ENCODE measurements around the gene KAT6B. TPM values are rescaled to one million over a fixed set of nuclear protein-coding genes. Genes with fewer than 3 reads are reported as not detected.

Gene KAT6B
- total RNA-seq, 1 donor from 2014 or later: 18.1 TPM

DNA sequence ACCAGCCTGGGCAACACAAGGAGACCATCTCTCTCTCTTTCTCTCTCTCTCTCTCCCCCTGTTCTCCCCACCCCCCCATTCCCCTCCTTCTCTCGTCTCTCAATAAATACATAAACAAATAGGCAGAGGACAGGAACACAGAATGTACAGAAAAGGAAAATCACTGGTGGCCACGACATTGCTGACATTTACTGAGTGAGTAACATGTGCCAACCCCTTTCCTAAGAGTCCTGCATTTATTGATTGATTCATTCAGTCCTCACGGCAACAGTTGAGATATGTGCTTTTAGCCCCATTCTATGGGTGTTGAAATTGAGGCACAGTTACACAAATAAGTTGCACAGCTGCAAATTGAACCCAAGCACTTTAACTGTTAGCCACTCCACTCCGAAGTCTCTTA lies 170.8 kb downstream of the KAT6B start:
- H3K9me3 Mint-ChIP-seq (ENCODE audit: unreplicated experiment): no peaks in the 10 kb centered on the region
- no peak overlapping the region for H3K27ac Mint-ChIP-seq (ENCODE audit: unreplicated experiment)
- H3K27me3 Mint-ChIP-seq (ENCODE audit: unreplicated experiment): peaks cover 4% of the 10 kb centered on the region
- TF ChIP-seq, protein P1, sequence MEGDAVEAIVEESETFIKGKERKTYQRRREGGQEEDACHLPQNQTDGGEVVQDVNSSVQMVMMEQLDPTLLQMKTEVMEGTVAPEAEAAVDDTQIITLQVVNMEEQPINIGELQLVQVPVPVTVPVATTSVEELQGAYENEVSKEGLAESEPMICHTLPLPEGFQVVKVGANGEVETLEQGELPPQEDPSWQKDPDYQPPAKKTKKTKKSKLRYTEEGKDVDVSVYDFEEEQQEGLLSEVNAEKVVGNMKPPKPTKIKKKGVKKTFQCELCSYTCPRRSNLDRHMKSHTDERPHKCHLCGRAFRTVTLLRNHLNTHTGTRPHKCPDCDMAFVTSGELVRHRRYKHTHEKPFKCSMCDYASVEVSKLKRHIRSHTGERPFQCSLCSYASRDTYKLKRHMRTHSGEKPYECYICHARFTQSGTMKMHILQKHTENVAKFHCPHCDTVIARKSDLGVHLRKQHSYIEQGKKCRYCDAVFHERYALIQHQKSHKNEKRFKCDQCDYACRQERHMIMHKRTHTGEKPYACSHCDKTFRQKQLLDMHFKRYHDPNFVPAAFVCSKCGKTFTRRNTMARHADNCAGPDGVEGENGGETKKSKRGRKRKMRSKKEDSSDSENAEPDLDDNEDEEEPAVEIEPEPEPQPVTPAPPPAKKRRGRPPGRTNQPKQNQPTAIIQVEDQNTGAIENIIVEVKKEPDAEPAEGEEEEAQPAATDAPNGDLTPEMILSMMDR (IDR thresholded peaks at IDR 0.05; ENCODE audit: unreplicated experiment): no peak
- DNase-seq (ENCODE audit: low spot score): no peak
- H3K4me1 Mint-ChIP-seq (ENCODE audit: unreplicated experiment): no peaks in the 10 kb centered on the region
- no peak overlapping the region for H3K4me3 Mint-ChIP-seq (ENCODE audit: unreplicated experiment)
- H3K36me3 Mint-ChIP-seq (ENCODE audit: low read depth, unreplicated experiment): no peaks in the 10 kb centered on the region

DNA sequence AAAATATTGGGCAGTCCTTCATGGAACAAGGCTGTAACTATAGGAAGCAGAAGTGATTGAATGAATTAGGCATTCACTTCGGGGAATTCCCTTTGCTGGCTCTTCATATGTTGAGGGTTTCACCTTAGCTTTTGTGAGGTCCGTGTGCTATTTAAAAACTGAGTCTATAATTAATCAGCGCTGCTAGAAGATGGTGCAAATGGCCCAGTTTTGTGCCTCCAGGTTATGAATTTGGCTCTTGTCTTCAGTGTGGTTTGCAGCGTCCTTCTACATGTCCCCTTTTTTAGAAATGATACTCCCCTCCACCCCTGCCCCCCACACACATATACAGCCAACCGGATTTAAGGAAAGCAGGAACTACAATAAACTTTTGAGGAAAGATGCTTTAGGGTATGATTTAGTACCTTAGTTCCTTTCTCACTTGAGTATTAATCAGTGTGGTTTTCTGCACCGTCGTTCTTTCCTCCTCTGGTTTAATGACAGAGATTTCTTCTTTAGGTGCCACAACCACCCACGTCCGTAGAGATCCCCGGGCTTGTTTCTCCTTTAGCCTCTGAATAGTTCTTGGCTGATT lies 174.4 kb downstream of the KAT6B start:
- TF ChIP-seq, protein P1 (IDR thresholded peaks at IDR 0.05; ENCODE audit: unreplicated experiment): no peak
- no peak for DNase-seq (ENCODE audit: low spot score)
- H3K36me3 Mint-ChIP-seq (ENCODE audit: low read depth, unreplicated experiment): no peaks in the 10 kb centered on the region
- peaks cover 4% of the 10 kb centered on the region for H3K27me3 Mint-ChIP-seq (ENCODE audit: unreplicated experiment)
- H3K4me1 Mint-ChIP-seq (ENCODE audit: unreplicated experiment): no peaks in the 10 kb centered on the region
- H3K9me3 Mint-ChIP-seq (ENCODE audit: unreplicated experiment): no peaks in the 10 kb centered on the region
- no peak overlapping the region for H3K27ac Mint-ChIP-seq (ENCODE audit: unreplicated experiment)
- no peak overlapping the region for H3K4me3 Mint-ChIP-seq (ENCODE audit: unreplicated experiment)

DNA sequence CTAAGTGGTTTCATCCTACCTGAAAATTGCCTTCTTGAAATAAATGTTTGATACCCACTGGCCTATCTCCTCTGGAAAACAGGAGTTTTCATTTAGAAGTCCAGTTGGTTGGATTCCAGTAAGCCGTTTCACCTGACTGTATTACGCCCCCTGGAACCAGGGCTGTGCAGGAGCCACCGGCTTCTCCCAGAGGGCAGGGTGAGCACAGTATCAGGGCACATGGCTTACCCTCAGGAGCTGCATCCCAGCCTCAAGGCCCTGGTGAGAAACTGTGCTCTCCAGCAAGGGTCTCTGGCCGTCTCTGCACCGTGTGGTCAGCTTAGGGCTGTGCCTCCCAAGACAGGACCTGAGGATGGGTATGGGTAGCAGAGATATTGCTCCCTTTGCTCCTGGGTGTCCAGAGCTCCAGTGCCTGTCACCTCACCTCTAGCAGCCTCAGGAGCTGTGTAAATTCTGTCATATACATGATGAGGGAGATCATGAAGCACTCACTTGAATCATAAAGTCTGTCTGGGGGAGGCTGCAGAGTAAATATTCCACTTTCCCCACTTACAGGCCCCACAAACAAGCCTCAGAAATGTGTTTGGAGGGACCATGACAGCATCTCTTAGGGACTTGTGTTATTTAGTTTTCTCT lies 175.4 kb downstream of the KAT6B start:
- Mint-ChIP-seq H3K4me1 (ENCODE audit: unreplicated experiment) (no peaks in the 10 kb centered on the region), H3K4me3 (ENCODE audit: unreplicated experiment) (no peak overlapping the region), H3K27me3 (ENCODE audit: unreplicated experiment) (peaks cover 4% of the 10 kb centered on the region), H3K27ac (ENCODE audit: unreplicated experiment) (no peak overlapping the region), H3K36me3 (ENCODE audit: low read depth, unreplicated experiment) (no peaks in the 10 kb centered on the region), H3K9me3 (ENCODE audit: unreplicated experiment) (no peaks in the 10 kb centered on the region)
- DNase-seq (ENCODE audit: low spot score): no peak
- TF ChIP-seq, protein P1 (IDR thresholded peaks at IDR 0.05; ENCODE audit: unreplicated experiment): no peak

DNA sequence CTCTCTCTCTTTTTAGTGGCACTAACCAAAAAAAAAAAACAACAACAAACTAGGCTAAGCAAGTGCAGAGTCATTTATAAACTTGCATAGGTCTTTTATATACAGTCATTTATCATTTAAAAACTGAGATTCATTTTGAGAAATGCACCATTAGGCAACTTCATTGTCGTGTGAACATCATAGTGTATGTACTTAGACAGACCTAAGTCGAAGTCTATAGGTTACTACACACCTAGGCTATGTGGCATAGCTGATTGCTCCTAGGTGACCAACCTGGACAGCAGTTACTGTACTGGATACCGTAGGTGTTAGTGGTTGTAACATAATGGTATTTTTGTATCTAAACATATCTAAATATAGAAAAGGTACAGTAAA lies 175.9 kb downstream of the KAT6B start:
- Mint-ChIP-seq H3K4me1 (ENCODE audit: unreplicated experiment) (no peaks in the 10 kb centered on the region), H3K4me3 (ENCODE audit: unreplicated experiment) (no peak overlapping the region), H3K27ac (ENCODE audit: unreplicated experiment) (no peak overlapping the region), H3K9me3 (ENCODE audit: unreplicated experiment) (no peaks in the 10 kb centered on the region), H3K36me3 (ENCODE audit: low read depth, unreplicated experiment) (no peaks in the 10 kb centered on the region), H3K27me3 (ENCODE audit: unreplicated experiment) (peaks cover 4% of the 10 kb centered on the region)
- TF ChIP-seq, protein P1 (IDR thresholded peaks at IDR 0.05; ENCODE audit: unreplicated experiment): no peak
- DNase-seq (ENCODE audit: low spot score): no peak

DNA sequence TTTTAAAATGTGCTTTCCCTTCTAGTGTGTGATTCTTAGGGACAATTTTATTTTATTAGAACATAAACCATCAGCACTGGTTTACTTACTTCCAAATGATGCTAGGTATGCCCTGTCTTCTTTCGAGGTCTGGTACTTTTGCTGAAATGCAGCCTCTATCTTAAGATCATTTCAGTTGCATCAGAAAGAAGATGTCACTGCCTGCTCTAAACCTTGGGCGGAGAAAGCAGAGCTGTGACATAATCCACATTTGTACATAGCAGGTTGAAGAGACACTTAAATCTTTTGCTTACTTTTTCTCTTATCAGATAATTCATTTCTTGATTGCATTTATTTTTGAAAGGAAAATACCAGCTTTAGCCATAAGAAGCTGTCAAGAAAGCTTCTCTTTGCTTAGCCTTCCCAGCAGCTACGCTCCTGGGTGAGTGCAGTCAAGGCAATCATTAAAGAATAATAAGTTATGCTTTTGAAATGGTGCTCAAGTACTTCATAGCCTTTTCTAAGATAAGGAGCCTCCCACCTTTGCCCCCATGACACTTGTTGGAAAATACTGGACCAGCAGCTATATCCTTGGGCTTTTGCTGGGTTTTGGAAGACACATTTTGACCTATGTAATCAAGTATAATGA lies 176.7 kb downstream of the KAT6B start:
- H3K27me3 Mint-ChIP-seq (ENCODE audit: unreplicated experiment): peaks cover 4% of the 10 kb centered on the region

More for the DNA sequence above, 176.7 kb downstream of the KAT6B start:
- H3K9me3 Mint-ChIP-seq (ENCODE audit: unreplicated experiment): no peaks in the 10 kb centered on the region
- no peak overlapping the region for H3K27ac Mint-ChIP-seq (ENCODE audit: unreplicated experiment)
- H3K4me3 Mint-ChIP-seq (ENCODE audit: unreplicated experiment): no peak overlapping the region
- no peaks in the 10 kb centered on the region for H3K36me3 Mint-ChIP-seq (ENCODE audit: low read depth, unreplicated experiment)
- no peak for DNase-seq (ENCODE audit: low spot score)
- H3K4me1 Mint-ChIP-seq (ENCODE audit: unreplicated experiment): no peaks in the 10 kb centered on the region
- TF ChIP-seq, protein P1 (IDR thresholded peaks at IDR 0.05; ENCODE audit: unreplicated experiment): no peak

All from endothelial cell (in vitro differentiated cells).